Neural progenitor cell (in vitro differentiated cells): ENCODE results near the gene EHBP1. TPM values are rescaled to one million over a fixed set of nuclear protein-coding genes. Genes with fewer than 3 reads are reported as not detected.

ENCODE experiments used
- DNase-seq: peaks from one replicate; pipeline ENCODE4 v3.0.0-alpha.2; 2016; ENCODE audit warnings: low spot score
- H2AFZ ChIP-seq: fragments of 200-600 bp; sonication (generic); replicated peaks from 2 replicates; pipeline ENCODE4 v1.6.1; 2016; ENCODE audit warnings: antibody characterized with exemption
- H3F3A ChIP-seq: fragments of 200-600 bp; sonication (generic); 2 replicates; pipeline ENCODE4 v1.6.1; 2016; ENCODE audit warnings: antibody characterized with exemption, low read depth
- H3K27ac ChIP-seq: fragments of 200-600 bp; sonication (generic); 2 replicates; pipeline ENCODE4 v1.5.1; 2016; ENCODE audit warnings: mild to moderate bottlenecking
- H3K27me3 ChIP-seq: fragments of 200-600 bp; sonication (generic); 2 replicates; pipeline ENCODE4 v1.6.1; 2016; ENCODE audit warnings: mild to moderate bottlenecking, moderate library complexity
- H3K36me3 ChIP-seq: fragments of 200-600 bp; sonication (generic); 2 replicates; pipeline ENCODE4 v1.5.1; 2016
- H3K4me1 ChIP-seq: fragments of 200-600 bp; sonication (generic); 2 replicates; pipeline ENCODE4 v1.6.1; 2016; ENCODE audit warnings: mixed run types
- H3K4me2 ChIP-seq: fragments of 200-600 bp; sonication (generic); 2 replicates; pipeline ENCODE4 v1.6.1; 2016
- H3K4me3 ChIP-seq: fragments of 200-600 bp; sonication (generic); 2 replicates; pipeline ENCODE4 v1.5.1; 2016
- H3K79me2 ChIP-seq: fragments of 200-600 bp; sonication (generic); 2 replicates; pipeline ENCODE4 v1.6.1; 2016; ENCODE audit warnings: low read depth
- H3K9ac ChIP-seq: fragments of 200-600 bp; sonication (generic); 2 replicates; pipeline ENCODE4 v1.6.1; 2016
- H3K9me3 ChIP-seq: fragments of 200-600 bp; sonication (generic); 2 replicates; pipeline ENCODE4 v1.5.1; 2016; ENCODE audit warnings: low read depth
- H4K20me1 ChIP-seq: fragments of 200-600 bp; sonication (generic); 2 replicates; pipeline ENCODE4 v1.6.1; 2016; ENCODE audit warnings: low read depth
- H3K27ac Mint-ChIP-seq: 3 replicates; pipeline ENCODE4 v1.8.0; 2021; ENCODE audit warnings: mixed read lengths
- H3K27me3 Mint-ChIP-seq: 2 replicates; pipeline ENCODE4 v1.8.0; 2022; ENCODE audit warnings: low read depth, mild to moderate bottlenecking, inconsistent platforms, moderate library complexity, mixed read lengths; ENCODE audit not compliant: insufficient read depth
- H3K36me3 Mint-ChIP-seq: 3 replicates; pipeline ENCODE4 v1.8.0; 2021; ENCODE audit warnings: mixed read lengths
- H3K4me1 Mint-ChIP-seq: 3 replicates; pipeline ENCODE4 v1.8.0; 2021; ENCODE audit warnings: mixed read lengths
- H3K4me3 Mint-ChIP-seq: 3 replicates; pipeline ENCODE4 v1.8.0; 2021; ENCODE audit warnings: mild to moderate bottlenecking, moderate library complexity, mixed read lengths
- H3K9me3 Mint-ChIP-seq: 3 replicates; pipeline ENCODE4 v1.8.0; 2020; ENCODE audit warnings: mixed read lengths
- CTCF ChIP-seq: fragments of 200-600 bp; sonication (generic); IDR thresholded peaks from 2 replicates; pipeline ENCODE4 v1.5.1; 2017; ENCODE audit warnings: antibody characterized with exemption, mild to moderate bottlenecking
- EZH2 ChIP-seq: fragments of 200-600 bp; sonication (generic); IDR thresholded peaks from 2 replicates; pipeline ENCODE4 v1.6.1; 2017; ENCODE audit warnings: antibody characterized with exemption, mild to moderate bottlenecking, moderate library complexity
- EZH2phosphoT487 ChIP-seq: fragments of 200-600 bp; sonication (generic); IDR thresholded peaks from 2 replicates; pipeline ENCODE4 v1.6.1; 2017; ENCODE audit warnings: antibody characterized with exemption
- total RNA-seq: library from RNA; depleted of rRNA; stranded (reverse); fragments of >200 nt; gene quantifications from 2 replicates; pipeline ENCODE4 v1.2.3, GENCODE V29; 2015; ENCODE audit warnings: low replicate concordance

Gene EHBP1
- total RNA-seq, 1 donor from 2014 or later = 65.8 TPM

GRCh38 chr2:62716768-62717167 is 11.3 kb downstream of the EHBP1 start:
- no peak overlapping the region for H3K4me3 ChIP-seq
- no peaks in the 10 kb centered on the region for H3F3A ChIP-seq
- H2AFZ ChIP-seq = no peak overlapping the region
- no peak overlapping the region for H3K4me3 Mint-ChIP-seq
- H3K36me3 ChIP-seq = peaks cover 8% of the 10 kb centered on the region
- no peak for DNase-seq
- H3K79me2 ChIP-seq = peaks cover 98% of the 10 kb centered on the region
- H3K4me2 ChIP-seq = no peak overlapping the region
- H3K27ac ChIP-seq = no peak overlapping the region
- no peak for TF ChIP-seq EZH2
- H3K4me1 ChIP-seq = no peaks in the 10 kb centered on the region
- no peaks in the 10 kb centered on the region for H3K27me3 Mint-ChIP-seq
- H3K9me3 ChIP-seq = no peaks in the 10 kb centered on the region
- H3K9ac ChIP-seq = no peak overlapping the region
- H3K36me3 Mint-ChIP-seq = peaks cover 33% of the 10 kb centered on the region
- no peaks in the 10 kb centered on the region for H3K27me3 ChIP-seq
- H3K9me3 Mint-ChIP-seq = peaks cover 2% of the 10 kb centered on the region
- H3K27ac Mint-ChIP-seq = no peak overlapping the region
- no peaks in the 10 kb centered on the region for H4K20me1 ChIP-seq
- H3K4me1 Mint-ChIP-seq = no peaks in the 10 kb centered on the region

- Mint-ChIP-seq H3K27me3 (no peaks in the 10 kb centered on the region), H3K36me3 (peaks cover 37% of the 10 kb centered on the region), H3K9me3 (peaks cover 4% of the 10 kb centered on the region), H3K27ac (no peak overlapping the region), H3K4me1 (no peaks in the 10 kb centered on the region), H3K4me3 (no peak overlapping the region)
- DNase-seq = no peak
- Histone ChIP-seq H3K27me3 (no peaks in the 10 kb centered on the region), H3K36me3 (peaks cover 8% of the 10 kb centered on the region), H2AFZ (no peak overlapping the region), H3K4me2 (no peak overlapping the region), H3K9ac (no peak overlapping the region), H3K4me3 (no peak overlapping the region), H3K9me3 (no peaks in the 10 kb centered on the region), H3K79me2 (peaks cover 98% of the 10 kb centered on the region), H3K4me1 (no peaks in the 10 kb centered on the region), H3K27ac (no peak overlapping the region), H4K20me1 (no peaks in the 10 kb centered on the region), H3F3A (no peaks in the 10 kb centered on the region)
- no peak for TF ChIP-seq EZH2
- TF ChIP-seq CTCF = no peak
- TF ChIP-seq EZH2phosphoT487 = no peak
These were observed 12.1 kb downstream of the EHBP1 start for GRCh38 chr2:62717503-62718081.

- no peak for DNase-seq
- TF ChIP-seq EZH2phosphoT487 = no peak
- TF ChIP-seq CTCF = no peak
- no peak for TF ChIP-seq EZH2
- Mint-ChIP-seq H3K9me3 (peaks cover 10% of the 10 kb centered on the region), H3K27me3 (no peaks in the 10 kb centered on the region), H3K36me3 (peaks cover 43% of the 10 kb centered on the region), H3K27ac (no peak overlapping the region), H3K4me3 (no peak overlapping the region), H3K4me1 (no peaks in the 10 kb centered on the region)
- H3K36me3 ChIP-seq = peaks cover 8% of the 10 kb centered on the region
- H2AFZ ChIP-seq = no peak overlapping the region
- H3K4me2 ChIP-seq = no peak overlapping the region
- H3F3A ChIP-seq = no peaks in the 10 kb centered on the region
- H3K79me2 ChIP-seq = peaks cover 98% of the 10 kb centered on the region
- no peaks in the 10 kb centered on the region for H4K20me1 ChIP-seq
- H3K9me3 ChIP-seq = no peaks in the 10 kb centered on the region
- H3K27me3 ChIP-seq = no peaks in the 10 kb centered on the region
- no peaks in the 10 kb centered on the region for H3K4me1 ChIP-seq
- H3K4me3 ChIP-seq = no peak overlapping the region
- no peak overlapping the region for H3K27ac ChIP-seq
- no peak overlapping the region for H3K9ac ChIP-seq
These were observed 12.8 kb downstream of the EHBP1 start for GRCh38 chr2:62718225-62718822.

- peaks cover 8% of the 10 kb centered on the region for H3K36me3 ChIP-seq
- H3K4me1 ChIP-seq = peaks cover 5% of the 10 kb centered on the region
- no peak for DNase-seq
- no peak overlapping the region for H3K9ac ChIP-seq
- peaks cover 22% of the 10 kb centered on the region for H3K9me3 Mint-ChIP-seq
- no peak overlapping the region for H3K4me2 ChIP-seq
- no peaks in the 10 kb centered on the region for H4K20me1 ChIP-seq
- no peak overlapping the region for H3K27ac ChIP-seq
- no peaks in the 10 kb centered on the region for H3K27me3 Mint-ChIP-seq
- peaks cover 5% of the 10 kb centered on the region for H3K4me1 Mint-ChIP-seq
- no peak overlapping the region for H2AFZ ChIP-seq
- no peak overlapping the region for H3K4me3 ChIP-seq
- peaks cover 98% of the 10 kb centered on the region for H3K79me2 ChIP-seq
- TF ChIP-seq EZH2phosphoT487 (no peak), EZH2 (no peak), CTCF (no peak)
- no peak overlapping the region for H3K27ac Mint-ChIP-seq
- H3K4me3 Mint-ChIP-seq = no peak overlapping the region
- H3K27me3 ChIP-seq = no peaks in the 10 kb centered on the region
- peaks cover 46% of the 10 kb centered on the region for H3K36me3 Mint-ChIP-seq
- H3F3A ChIP-seq = no peaks in the 10 kb centered on the region
- no peaks in the 10 kb centered on the region for H3K9me3 ChIP-seq
These were observed 14.2 kb downstream of the EHBP1 start for GRCh38 chr2:62719757-62720156.
